ENCODE measurements around the gene CEACAM6. TPM values are rescaled to one million over a fixed set of nuclear protein-coding genes. Genes with fewer than 3 reads are reported as not detected.

CEACAM6 gene
- total and polyA plus RNA-seq, 2 of the 13 experiments (the other 11 are each of a cell fraction or from before 2014, with no cell fraction given): not detected

DNA sequence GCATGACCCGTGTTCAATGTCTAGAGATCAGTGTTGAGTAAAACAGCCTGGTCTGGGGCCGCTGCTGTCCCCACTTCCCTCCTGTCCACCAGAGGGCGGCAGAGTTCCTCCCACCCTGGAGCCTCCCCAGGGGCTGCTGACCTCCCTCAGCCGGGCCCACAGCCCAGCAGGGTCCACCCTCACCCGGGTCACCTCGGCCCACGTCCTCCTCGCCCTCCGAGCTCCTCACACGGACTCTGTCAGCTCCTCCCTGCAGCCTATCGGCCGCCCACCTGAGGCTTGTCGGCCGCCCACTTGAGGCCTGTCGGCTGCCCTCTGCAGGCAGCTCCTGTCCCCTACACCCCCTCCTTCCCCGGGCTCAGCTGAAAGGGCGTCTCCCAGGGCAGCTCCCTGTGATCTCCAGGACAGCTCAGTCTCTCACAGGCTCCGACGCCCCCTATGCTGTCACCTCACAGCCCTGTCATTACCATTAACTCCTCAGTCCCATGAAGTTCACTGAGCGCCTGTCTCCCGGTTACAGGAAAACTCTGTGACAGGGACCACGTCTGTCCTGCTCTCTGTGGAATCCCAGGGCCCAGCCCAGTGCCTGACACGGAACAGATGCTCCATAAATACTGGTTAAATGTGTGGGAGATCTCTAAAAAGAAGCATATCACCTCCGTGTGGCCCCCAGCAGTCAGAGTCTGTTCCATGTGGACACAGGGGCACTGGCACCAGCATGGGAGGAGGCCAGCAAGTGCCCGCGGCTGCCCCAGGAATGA, 48.4 kb upstream of the CEACAM6 start (continued):
- TF ChIP-seq, protein P1, sequence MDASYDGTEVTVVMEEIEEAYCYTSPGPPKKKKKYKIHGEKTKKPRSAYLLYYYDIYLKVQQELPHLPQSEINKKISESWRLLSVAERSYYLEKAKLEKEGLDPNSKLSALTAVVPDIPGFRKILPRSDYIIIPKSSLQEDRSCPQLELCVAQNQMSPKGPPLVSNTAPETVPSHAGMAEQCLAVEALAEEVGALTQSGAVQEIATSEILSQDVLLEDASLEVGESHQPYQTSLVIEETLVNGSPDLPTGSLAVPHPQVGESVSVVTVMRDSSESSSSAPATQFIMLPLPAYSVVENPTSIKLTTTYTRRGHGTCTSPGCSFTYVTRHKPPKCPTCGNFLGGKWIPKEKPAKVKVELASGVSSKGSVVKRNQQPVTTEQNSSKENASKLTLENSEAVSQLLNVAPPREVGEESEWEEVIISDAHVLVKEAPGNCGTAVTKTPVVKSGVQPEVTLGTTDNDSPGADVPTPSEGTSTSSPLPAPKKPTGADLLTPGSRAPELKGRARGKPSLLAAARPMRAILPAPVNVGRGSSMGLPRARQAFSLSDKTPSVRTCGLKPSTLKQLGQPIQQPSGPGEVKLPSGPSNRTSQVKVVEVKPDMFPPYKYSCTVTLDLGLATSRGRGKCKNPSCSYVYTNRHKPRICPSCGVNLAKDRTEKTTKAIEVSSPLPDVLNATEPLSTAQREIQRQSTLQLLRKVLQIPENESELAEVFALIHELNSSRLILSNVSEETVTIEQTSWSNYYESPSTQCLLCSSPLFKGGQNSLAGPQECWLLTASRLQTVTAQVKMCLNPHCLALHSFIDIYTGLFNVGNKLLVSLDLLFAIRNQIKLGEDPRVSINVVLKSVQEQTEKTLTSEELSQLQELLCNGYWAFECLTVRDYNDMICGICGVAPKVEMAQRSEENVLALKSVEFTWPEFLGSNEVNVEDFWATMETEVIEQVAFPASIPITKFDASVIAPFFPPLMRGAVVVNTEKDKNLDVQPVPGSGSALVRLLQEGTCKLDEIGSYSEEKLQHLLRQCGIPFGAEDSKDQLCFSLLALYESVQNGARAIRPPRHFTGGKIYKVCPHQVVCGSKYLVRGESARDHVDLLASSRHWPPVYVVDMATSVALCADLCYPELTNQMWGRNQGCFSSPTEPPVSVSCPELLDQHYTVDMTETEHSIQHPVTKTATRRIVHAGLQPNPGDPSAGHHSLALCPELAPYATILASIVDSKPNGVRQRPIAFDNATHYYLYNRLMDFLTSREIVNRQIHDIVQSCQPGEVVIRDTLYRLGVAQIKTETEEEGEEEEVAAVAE (CRISPR knock-in tag; IDR thresholded peaks at IDR 0.05; ENCODE audit: borderline replicate concordance): no peak
- TF ChIP-seq, protein P2, sequence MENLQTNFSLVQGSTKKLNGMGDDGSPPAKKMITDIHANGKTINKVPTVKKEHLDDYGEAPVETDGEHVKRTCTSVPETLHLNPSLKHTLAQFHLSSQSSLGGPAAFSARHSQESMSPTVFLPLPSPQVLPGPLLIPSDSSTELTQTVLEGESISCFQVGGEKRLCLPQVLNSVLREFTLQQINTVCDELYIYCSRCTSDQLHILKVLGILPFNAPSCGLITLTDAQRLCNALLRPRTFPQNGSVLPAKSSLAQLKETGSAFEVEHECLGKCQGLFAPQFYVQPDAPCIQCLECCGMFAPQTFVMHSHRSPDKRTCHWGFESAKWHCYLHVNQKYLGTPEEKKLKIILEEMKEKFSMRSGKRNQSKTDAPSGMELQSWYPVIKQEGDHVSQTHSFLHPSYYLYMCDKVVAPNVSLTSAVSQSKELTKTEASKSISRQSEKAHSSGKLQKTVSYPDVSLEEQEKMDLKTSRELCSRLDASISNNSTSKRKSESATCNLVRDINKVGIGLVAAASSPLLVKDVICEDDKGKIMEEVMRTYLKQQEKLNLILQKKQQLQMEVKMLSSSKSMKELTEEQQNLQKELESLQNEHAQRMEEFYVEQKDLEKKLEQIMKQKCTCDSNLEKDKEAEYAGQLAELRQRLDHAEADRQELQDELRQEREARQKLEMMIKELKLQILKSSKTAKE (CRISPR knock-in tag; IDR thresholded peaks at IDR 0.05; ENCODE audit: borderline replicate concordance): no peak
- TF ChIP-seq PITX1 (CRISPR knock-in tag; IDR thresholded peaks at IDR 0.05) (0 out of 2 replicates have a peak, but pooled peaks have one; percentile 57), ZNF24 (IDR thresholded peaks at IDR 0.05) (no peak), THAP11 (CRISPR knock-in tag; IDR thresholded peaks at IDR 0.05) (no peak), ZNF160 (CRISPR knock-in tag; IDR thresholded peaks at IDR 0.05) (no peak)
- TF ChIP-seq, protein P3, sequence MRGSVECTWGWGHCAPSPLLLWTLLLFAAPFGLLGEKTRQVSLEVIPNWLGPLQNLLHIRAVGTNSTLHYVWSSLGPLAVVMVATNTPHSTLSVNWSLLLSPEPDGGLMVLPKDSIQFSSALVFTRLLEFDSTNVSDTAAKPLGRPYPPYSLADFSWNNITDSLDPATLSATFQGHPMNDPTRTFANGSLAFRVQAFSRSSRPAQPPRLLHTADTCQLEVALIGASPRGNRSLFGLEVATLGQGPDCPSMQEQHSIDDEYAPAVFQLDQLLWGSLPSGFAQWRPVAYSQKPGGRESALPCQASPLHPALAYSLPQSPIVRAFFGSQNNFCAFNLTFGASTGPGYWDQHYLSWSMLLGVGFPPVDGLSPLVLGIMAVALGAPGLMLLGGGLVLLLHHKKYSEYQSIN (CRISPR knock-in tag; IDR thresholded peaks at IDR 0.05; ENCODE audit: borderline replicate concordance): no peak
